ENCODE data around the gene TENM4.

DNA sequence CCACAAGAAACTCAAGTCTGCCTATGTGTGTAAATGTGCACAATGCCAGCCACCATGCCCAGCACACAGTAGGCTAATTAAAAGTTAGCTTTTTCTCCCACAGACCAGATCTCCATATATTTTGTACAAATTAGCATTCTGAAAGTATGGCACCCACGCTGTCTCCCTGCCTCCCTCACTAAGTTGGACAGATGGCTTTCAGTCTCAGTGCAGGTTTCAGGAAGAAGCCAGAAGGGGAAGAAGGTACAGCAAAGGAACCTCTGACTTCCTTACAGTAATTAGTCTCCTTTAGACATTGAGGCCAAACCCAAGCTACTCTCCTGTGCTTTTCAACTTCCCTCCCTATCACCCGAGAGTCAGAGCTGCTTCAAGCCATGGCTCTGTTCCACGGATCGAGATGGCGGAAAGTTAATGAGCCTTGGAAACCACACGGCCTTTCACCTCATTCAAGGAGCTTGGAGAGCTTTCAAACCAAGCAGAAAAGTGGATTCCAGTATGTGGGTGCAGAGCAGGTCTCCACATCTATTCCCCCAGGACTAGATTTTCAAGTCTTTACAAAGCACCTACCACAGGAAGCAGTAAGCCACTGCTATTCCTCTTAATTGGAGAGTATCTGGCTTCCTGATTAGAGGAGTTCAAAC lies 645.1 kb downstream of the TENM4 start:
- no peak for TF ChIP-seq POLR2A (IDR thresholded peaks at IDR 0.05)
- TF ChIP-seq, protein P1, sequence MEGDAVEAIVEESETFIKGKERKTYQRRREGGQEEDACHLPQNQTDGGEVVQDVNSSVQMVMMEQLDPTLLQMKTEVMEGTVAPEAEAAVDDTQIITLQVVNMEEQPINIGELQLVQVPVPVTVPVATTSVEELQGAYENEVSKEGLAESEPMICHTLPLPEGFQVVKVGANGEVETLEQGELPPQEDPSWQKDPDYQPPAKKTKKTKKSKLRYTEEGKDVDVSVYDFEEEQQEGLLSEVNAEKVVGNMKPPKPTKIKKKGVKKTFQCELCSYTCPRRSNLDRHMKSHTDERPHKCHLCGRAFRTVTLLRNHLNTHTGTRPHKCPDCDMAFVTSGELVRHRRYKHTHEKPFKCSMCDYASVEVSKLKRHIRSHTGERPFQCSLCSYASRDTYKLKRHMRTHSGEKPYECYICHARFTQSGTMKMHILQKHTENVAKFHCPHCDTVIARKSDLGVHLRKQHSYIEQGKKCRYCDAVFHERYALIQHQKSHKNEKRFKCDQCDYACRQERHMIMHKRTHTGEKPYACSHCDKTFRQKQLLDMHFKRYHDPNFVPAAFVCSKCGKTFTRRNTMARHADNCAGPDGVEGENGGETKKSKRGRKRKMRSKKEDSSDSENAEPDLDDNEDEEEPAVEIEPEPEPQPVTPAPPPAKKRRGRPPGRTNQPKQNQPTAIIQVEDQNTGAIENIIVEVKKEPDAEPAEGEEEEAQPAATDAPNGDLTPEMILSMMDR (IDR thresholded peaks at IDR 0.05) = no peak
